A673 (cell line): ENCODE results near the gene ADAMTS7.

Experiments used
- EZH2 ChIP-seq: fragments of 200-600 bp; sonication (generic); IDR thresholded peaks from 2 replicates; pipeline ENCODE4 v1.6.1; 2017; ENCODE audit warnings: borderline replicate concordance, low read depth, mild to moderate bottlenecking, mixed read lengths, antibody characterized with exemption, low read length; ENCODE audit not compliant: poor library complexity, severe bottlenecking
- TF ChIP-seq, protein P1 (sequence below): fragments of 300-800, 200-600 bp; sonication (generic); conservative IDR thresholded peaks from 2 replicates; pipeline ENCODE4 v1.5.1; 2017; ENCODE audit warnings: low read depth, mild to moderate bottlenecking, antibody characterized with exemption, low read length, moderate library complexity, mixed read lengths

GRCh38 chr15:78811825-78812183, 540 bp upstream of the ADAMTS7 start:
- TF ChIP-seq, protein P1, sequence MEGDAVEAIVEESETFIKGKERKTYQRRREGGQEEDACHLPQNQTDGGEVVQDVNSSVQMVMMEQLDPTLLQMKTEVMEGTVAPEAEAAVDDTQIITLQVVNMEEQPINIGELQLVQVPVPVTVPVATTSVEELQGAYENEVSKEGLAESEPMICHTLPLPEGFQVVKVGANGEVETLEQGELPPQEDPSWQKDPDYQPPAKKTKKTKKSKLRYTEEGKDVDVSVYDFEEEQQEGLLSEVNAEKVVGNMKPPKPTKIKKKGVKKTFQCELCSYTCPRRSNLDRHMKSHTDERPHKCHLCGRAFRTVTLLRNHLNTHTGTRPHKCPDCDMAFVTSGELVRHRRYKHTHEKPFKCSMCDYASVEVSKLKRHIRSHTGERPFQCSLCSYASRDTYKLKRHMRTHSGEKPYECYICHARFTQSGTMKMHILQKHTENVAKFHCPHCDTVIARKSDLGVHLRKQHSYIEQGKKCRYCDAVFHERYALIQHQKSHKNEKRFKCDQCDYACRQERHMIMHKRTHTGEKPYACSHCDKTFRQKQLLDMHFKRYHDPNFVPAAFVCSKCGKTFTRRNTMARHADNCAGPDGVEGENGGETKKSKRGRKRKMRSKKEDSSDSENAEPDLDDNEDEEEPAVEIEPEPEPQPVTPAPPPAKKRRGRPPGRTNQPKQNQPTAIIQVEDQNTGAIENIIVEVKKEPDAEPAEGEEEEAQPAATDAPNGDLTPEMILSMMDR, result 0 out of 2 replicates have a peak, but pooled peaks have one; percentile 3
- no peak for TF ChIP-seq EZH2
